ENCODE measurements around the gene PDAP1. TPM values are rescaled to one million over a fixed set of nuclear protein-coding genes. Genes with fewer than 3 reads are reported as not detected.

PDAP1 gene
- total and polyA plus RNA-seq, 9 of the 15 experiments (the other 6 are each of a cell fraction or from before 2014, with no cell fraction given), result 10.2 to 315 (median 129) TPM

DNA sequence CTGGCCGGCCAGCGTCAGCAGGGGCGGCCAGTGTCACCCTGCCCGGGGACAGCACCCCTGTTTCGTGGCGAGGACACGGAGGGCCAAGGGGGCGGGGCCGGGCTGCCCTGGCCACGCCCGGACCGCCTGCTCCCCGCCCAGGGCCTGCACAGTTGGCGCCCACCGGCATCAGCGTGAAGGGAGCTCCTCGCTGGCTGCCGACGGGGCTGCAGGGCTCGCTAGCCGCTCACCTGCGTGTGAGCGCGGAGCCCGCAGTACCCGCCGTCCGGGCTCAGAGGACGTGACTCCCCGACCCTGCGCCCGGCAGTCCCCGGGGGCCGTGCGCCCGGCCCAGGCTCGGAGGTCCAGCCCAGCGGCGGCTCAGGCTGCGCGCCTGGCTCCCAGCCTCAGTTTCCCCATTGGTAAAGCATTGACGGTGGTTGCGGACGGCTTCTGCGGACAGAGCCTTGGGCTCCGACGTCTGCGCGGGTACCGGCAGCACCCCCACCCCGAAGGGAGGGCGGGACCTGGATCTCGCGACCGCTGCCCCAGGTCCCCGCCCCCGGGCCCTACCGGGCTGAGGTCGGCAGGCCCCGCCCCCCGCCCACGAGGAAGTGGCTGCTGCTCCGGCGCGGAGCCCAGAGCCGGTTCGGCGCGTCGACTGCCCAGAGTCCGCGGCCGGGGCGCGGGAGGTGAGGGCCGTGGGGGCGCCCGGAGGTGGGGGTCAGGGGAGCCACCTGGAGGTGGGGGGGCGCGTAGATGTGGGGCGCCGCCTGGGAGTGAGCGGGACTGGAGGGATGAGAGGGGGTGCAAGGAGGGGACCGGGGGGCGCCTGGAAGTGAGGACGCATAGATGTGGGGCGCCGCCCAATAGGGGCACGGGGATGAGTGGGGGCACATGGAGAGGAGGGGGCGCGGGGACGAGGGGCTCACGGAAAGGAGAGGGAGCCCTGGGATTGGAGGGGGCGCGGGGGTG is 34.0 kb downstream of the PDAP1 start, which contains the start of gene ARPC1B (continued):
- TF ChIP-seq IRF9 (tag; IDR thresholded peaks at IDR 0.05), result no peak
- TF ChIP-seq, protein P1, sequence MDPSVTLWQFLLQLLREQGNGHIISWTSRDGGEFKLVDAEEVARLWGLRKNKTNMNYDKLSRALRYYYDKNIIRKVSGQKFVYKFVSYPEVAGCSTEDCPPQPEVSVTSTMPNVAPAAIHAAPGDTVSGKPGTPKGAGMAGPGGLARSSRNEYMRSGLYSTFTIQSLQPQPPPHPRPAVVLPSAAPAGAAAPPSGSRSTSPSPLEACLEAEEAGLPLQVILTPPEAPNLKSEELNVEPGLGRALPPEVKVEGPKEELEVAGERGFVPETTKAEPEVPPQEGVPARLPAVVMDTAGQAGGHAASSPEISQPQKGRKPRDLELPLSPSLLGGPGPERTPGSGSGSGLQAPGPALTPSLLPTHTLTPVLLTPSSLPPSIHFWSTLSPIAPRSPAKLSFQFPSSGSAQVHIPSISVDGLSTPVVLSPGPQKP (CRISPR knock-in tag; IDR thresholded peaks at IDR 0.05), result no peak
- no peak for TF ChIP-seq ARID3A (IDR thresholded peaks at IDR 0.05; ENCODE audit: borderline replicate concordance, low read depth, low read length)
- no peak for TF ChIP-seq SNRNP70 (optimal IDR thresholded peaks at IDR 0.05; ENCODE audit: low read depth, low read length)
- no peak for TF ChIP-seq BDP1 (IDR thresholded peaks at IDR 0.05; ENCODE audit: insufficient read depth, insufficient read length)
- no peak for TF ChIP-seq ZNF165 (CRISPR knock-in tag; IDR thresholded peaks at IDR 0.05; ENCODE audit: borderline replicate concordance)
- no peak for TF ChIP-seq ZHX1 (conservative IDR thresholded peaks at IDR 0.05; ENCODE audit: low read length)
- TF ChIP-seq ZNF77 (CRISPR knock-in tag; IDR thresholded peaks at IDR 0.05), result no peak
- TF ChIP-seq, protein P2, sequence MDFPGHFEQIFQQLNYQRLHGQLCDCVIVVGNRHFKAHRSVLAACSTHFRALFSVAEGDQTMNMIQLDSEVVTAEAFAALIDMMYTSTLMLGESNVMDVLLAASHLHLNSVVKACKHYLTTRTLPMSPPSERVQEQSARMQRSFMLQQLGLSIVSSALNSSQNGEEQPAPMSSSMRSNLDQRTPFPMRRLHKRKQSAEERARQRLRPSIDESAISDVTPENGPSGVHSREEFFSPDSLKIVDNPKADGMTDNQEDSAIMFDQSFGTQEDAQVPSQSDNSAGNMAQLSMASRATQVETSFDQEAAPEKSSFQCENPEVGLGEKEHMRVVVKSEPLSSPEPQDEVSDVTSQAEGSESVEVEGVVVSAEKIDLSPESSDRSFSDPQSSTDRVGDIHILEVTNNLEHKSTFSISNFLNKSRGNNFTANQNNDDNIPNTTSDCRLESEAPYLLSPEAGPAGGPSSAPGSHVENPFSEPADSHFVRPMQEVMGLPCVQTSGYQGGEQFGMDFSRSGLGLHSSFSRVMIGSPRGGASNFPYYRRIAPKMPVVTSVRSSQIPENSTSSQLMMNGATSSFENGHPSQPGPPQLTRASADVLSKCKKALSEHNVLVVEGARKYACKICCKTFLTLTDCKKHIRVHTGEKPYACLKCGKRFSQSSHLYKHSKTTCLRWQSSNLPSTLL (IDR thresholded peaks at IDR 0.05), result no peak
- no peak for TF ChIP-seq OTX1 (CRISPR knock-in tag; IDR thresholded peaks at IDR 0.05)
- no peak for TF ChIP-seq TARDBP (IDR thresholded peaks at IDR 0.05)
- no peak for TF ChIP-seq ZNF239 (CRISPR knock-in tag; IDR thresholded peaks at IDR 0.05)
- TF ChIP-seq TAF7 (tag; IDR thresholded peaks at IDR 0.05), result no peak
- no peak for TF ChIP-seq NR2C1 (IDR thresholded peaks at IDR 0.05)
- no peak for TF ChIP-seq NR2C1 (tag; IDR thresholded peaks at IDR 0.05)
- no peak for TF ChIP-seq ZNF444 (CRISPR knock-in tag; IDR thresholded peaks at IDR 0.05)
- no peak for TF ChIP-seq NR1H2 (CRISPR knock-in tag; IDR thresholded peaks at IDR 0.05)
- TF ChIP-seq ZKSCAN8 (CRISPR knock-in tag; IDR thresholded peaks at IDR 0.05), result no peak
- TF ChIP-seq POLR2A (conservative IDR thresholded peaks at IDR 0.05), result peak; percentile 84
- no peak for TF ChIP-seq PPARD (CRISPR knock-in tag; IDR thresholded peaks at IDR 0.05)
- no peak for TF ChIP-seq RAD21 (CRISPR knock-in tag; conservative IDR thresholded peaks at IDR 0.05 in 1 of 2, IDR thresholded peaks at IDR 0.05 in 1 of 2)

Data from K562 (cell line).